Keratinocyte (primary cell): Measurements from ENCODE around the gene RAD54L. TPM values are rescaled to one million over a fixed set of nuclear protein-coding genes. Genes with fewer than 3 reads are reported as not detected.

Source experiments
- DNase-seq: peaks from one replicate; pipeline ENCODE4 v3.0.0-alpha.2; 2011; ENCODE audit warnings: low read depth, missing footprints, low spot score
- FAIRE-seq: peaks from 2 replicates; lab custom pipeline; 2011; peaks lifted over from hg19 to GRCh38; lab: Jason Lieb, UNC
- H2AFZ ChIP-seq: 2 replicates; pipeline ENCODE4 v1.6.0; 2012; ENCODE audit warnings: low read length, control low read depth, inconsistent platforms; ENCODE audit not compliant: control insufficient read depth
- H3K27ac ChIP-seq: 2 replicates; pipeline ENCODE4 v1.5.1; 2011; ENCODE audit warnings: low read length; ENCODE audit not compliant: control insufficient read depth, insufficient read depth
- H3K27me3 ChIP-seq: 3 replicates; pipeline ENCODE4 v1.6.0; 2011; ENCODE audit warnings: low read length; ENCODE audit not compliant: control insufficient read depth, insufficient read depth; ENCODE audit errors: extremely low read depth
- H3K36me3 ChIP-seq, 2 experiments: 2 replicates in 1 of 2; 3 replicates in 1 of 2; pipeline ENCODE4 v1.5.1; 2011; ENCODE audit warnings: low read length in 2 of 2, mild to moderate bottlenecking in 1 of 2; ENCODE audit not compliant: control insufficient read depth in 2 of 2, insufficient read depth in 2 of 2; ENCODE audit errors: extremely low read depth in 1 of 2
- H3K4me1 ChIP-seq: 3 replicates; pipeline ENCODE4 v1.5.1; 2011; ENCODE audit warnings: low read length; ENCODE audit not compliant: control insufficient read depth, insufficient read depth; ENCODE audit errors: extremely low read depth
- H3K4me2 ChIP-seq: 3 replicates; pipeline ENCODE4 v1.6.0; 2011; ENCODE audit warnings: low read depth, low read length; ENCODE audit not compliant: control insufficient read depth, insufficient read depth; ENCODE audit errors: extremely low read depth
- H3K4me3 ChIP-seq, 3 experiments: fragments of 200-600 bp in 1 of 3; sonication (generic) in 1 of 3; 2 replicates in 2 of 3; 3 replicates in 1 of 3; pipeline ENCODE4 v1.5.1; 2011 to 2016; ENCODE audit warnings: low read length in 3 of 3, mild to moderate bottlenecking in 3 of 3, control low read depth in 2 of 3, inconsistent platforms in 1 of 3, low read depth in 1 of 3, mixed read lengths in 1 of 3, mixed run types in 1 of 3, moderate library complexity in 1 of 3; ENCODE audit not compliant: control insufficient read depth in 2 of 3, insufficient read depth in 2 of 3; ENCODE audit errors: extremely low read depth in 1 of 3
- H3K79me2 ChIP-seq: 2 replicates; pipeline ENCODE4 v1.6.0; 2012; ENCODE audit warnings: low read length; ENCODE audit not compliant: control insufficient read depth, insufficient read depth
- H3K9ac ChIP-seq: 3 replicates; pipeline ENCODE4 v1.6.0; 2011; ENCODE audit warnings: low read length; ENCODE audit not compliant: control insufficient read depth, insufficient read depth; ENCODE audit errors: extremely low read depth
- H3K9me1 ChIP-seq: 3 replicates; pipeline ENCODE4 v1.6.0; 2011; ENCODE audit warnings: low read length; ENCODE audit not compliant: control insufficient read depth, insufficient read depth; ENCODE audit errors: extremely low read depth
- H3K9me3 ChIP-seq: 2 replicates; pipeline ENCODE4 v1.5.1; 2012; ENCODE audit warnings: low read depth, low read length; ENCODE audit not compliant: control insufficient read depth
- H4K20me1 ChIP-seq: 3 replicates; pipeline ENCODE4 v1.6.0; 2011; ENCODE audit warnings: low read length; ENCODE audit not compliant: control insufficient read depth, insufficient read depth; ENCODE audit errors: extremely low read depth
- EZH2 ChIP-seq: IDR thresholded peaks from one replicate; pipeline ENCODE4 v1.6.1; 2012; ENCODE audit warnings: inconsistent platforms, mild to moderate bottlenecking, low read length, moderate library complexity
- dilution Hi-C: fragments of 300-500 bp; cut with MboI; formaldehyde crosslinking; loops from one replicate; pipeline ENCODE4 v1.7.0; 2020; ENCODE audit warnings: low sequenced_read_pairs; ENCODE audit not compliant: extremely low pct_ligation_motif_present
- polyA plus RNA-seq, 5 experiments: library from polyadenylated mRNA; depleted of rRNA in 3 of 5; stranded (reverse) in 3 of 5; stranded (forward) in 1 of 5; unstranded in 1 of 5; fragments of >200 nt; gene quantifications; 1 replicate in 1 of 5; 2 replicates in 3 of 5; 3 replicates in 1 of 5; pipeline versions ENCODE4 v1.2.1 to v1.2.3, GENCODE V29; 2011 to 2012; ENCODE audit warnings: missing spikeins in 2 of 5, low read depth in 1 of 5, low replicate concordance in 1 of 5
- TF ChIP-seq, protein P1 (sequence below), 3 experiments: IDR thresholded peaks in 1 of 3; conservative IDR thresholded peaks in 1 of 3; optimal IDR thresholded peaks in 1 of 3; 2 replicates in 2 of 3; 3 replicates in 1 of 3; pipeline versions ENCODE3 to v1.5.1; 2011; ENCODE audit warnings: low read length in 3 of 3, mild to moderate bottlenecking in 3 of 3, moderate library complexity in 2 of 3, control low read depth in 1 of 3, inconsistent platforms in 1 of 3; ENCODE audit not compliant: insufficient read depth in 2 of 3; ENCODE audit errors: extremely low read depth in 1 of 3

Gene RAD54L
- polyA plus RNA-seq, 1 donor (not counting 4 experiments of a cell fraction or from before 2014, with no cell fraction given): 3.8 TPM

DNA sequence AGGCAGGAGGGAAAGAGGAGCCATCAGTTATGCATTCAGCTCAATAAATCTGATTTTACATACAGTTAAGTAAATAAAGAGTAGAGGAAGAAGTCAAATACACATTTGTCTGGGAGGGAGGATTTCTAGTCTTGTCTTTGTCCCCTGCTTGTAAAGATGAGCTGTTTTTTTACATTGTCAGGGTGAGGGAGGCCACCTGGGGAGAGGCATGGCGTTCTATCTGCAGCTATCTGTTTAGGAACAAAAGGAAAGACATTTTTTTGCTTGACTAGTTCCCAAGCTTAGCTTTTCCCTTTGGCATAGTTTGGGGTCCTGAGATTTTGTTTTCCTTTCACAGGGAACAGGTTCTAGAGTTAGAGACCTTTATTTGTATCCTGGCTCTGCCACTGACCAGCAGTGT, 14.9 kb downstream of the RAD54L start:
- no peaks in the 10 kb centered on the region for H3K9me3 ChIP-seq
- H3K9ac ChIP-seq: no peak overlapping the region
- no peak overlapping the region for H3K4me2 ChIP-seq
- dilution Hi-C loops: no loop called here
- H2AFZ ChIP-seq: no peak overlapping the region
- H3K27ac ChIP-seq: no peak overlapping the region
- no peaks in the 10 kb centered on the region for H3K27me3 ChIP-seq
- H3K4me3 ChIP-seq: no peak overlapping the region
- peaks cover 0 to 24% of the 10 kb centered on the region in 2 experiments for H3K36me3 ChIP-seq
- no peaks in the 10 kb centered on the region for H4K20me1 ChIP-seq
- DNase-seq (no peak), FAIRE-seq (no peak)
- H3K9me1 ChIP-seq: no peaks in the 10 kb centered on the region
- TF ChIP-seq, protein P1, sequence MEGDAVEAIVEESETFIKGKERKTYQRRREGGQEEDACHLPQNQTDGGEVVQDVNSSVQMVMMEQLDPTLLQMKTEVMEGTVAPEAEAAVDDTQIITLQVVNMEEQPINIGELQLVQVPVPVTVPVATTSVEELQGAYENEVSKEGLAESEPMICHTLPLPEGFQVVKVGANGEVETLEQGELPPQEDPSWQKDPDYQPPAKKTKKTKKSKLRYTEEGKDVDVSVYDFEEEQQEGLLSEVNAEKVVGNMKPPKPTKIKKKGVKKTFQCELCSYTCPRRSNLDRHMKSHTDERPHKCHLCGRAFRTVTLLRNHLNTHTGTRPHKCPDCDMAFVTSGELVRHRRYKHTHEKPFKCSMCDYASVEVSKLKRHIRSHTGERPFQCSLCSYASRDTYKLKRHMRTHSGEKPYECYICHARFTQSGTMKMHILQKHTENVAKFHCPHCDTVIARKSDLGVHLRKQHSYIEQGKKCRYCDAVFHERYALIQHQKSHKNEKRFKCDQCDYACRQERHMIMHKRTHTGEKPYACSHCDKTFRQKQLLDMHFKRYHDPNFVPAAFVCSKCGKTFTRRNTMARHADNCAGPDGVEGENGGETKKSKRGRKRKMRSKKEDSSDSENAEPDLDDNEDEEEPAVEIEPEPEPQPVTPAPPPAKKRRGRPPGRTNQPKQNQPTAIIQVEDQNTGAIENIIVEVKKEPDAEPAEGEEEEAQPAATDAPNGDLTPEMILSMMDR (optimal IDR thresholded peaks at IDR 0.05 in 1 of 3, IDR thresholded peaks at IDR 0.05 in 1 of 3, conservative IDR thresholded peaks at IDR 0.05 in 1 of 3; ENCODE audit: extremely low read depth in 1 of 3, insufficient read depth in 2 of 3, low read length in 3 of 3): no peak
- no peak for TF ChIP-seq EZH2
- no peaks in the 10 kb centered on the region for H3K4me1 ChIP-seq
- H3K79me2 ChIP-seq: no peaks in the 10 kb centered on the region

DNA sequence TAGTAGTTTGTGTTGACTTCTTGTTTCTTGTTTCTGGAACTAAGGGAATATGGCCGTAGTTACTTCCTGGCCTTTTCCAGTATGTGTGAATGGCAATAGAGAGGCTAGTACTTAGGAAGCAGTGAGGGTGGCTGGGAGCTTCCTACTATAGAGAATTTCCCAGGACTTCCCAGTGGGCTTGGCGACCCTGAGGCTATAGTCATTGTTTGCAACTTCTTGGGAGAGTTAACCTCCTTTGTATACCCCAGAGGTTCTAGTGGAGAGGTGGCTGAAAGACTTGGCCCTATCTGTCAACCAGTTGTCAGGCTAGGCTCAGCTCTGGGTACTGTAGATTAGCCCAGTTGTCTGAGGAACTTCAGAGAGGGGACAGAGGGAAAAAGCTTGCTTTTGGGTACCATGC, 15.6 kb downstream of the RAD54L start:
- DNase-seq: no peak
- Histone ChIP-seq H3K4me1 (no peaks in the 10 kb centered on the region), H3K27ac (no peak overlapping the region), H3K9me3 (no peaks in the 10 kb centered on the region), H2AFZ (no peak overlapping the region), H3K9me1 (no peaks in the 10 kb centered on the region), H3K4me2 (no peak overlapping the region), H3K36me3 (peaks cover 0 to 26% of the 10 kb centered on the region in 2 experiments), H4K20me1 (no peaks in the 10 kb centered on the region), H3K79me2 (no peaks in the 10 kb centered on the region), H3K9ac (no peak overlapping the region), H3K4me3 (no peak overlapping the region), H3K27me3 (no peaks in the 10 kb centered on the region)
- TF ChIP-seq EZH2: no peak
- TF ChIP-seq, protein P1 (optimal IDR thresholded peaks at IDR 0.05 in 1 of 3, IDR thresholded peaks at IDR 0.05 in 1 of 3, conservative IDR thresholded peaks at IDR 0.05 in 1 of 3; ENCODE audit: extremely low read depth in 1 of 3, insufficient read depth in 2 of 3, low read length in 3 of 3): no peak
- no peak for FAIRE-seq
- dilution Hi-C loops: no loop called here
